Umbilical cord (tissue), 2 donors: ENCODE data around the gene PARD3B. TPM values are rescaled to one million over a fixed set of nuclear protein-coding genes. Genes with fewer than 3 reads are reported as not detected.
A peak's percentile ranks its signal among the peaks of the same experiment; 100 is the strongest.

Experiments
- DNase-seq: peaks from one replicate; pipeline ENCODE4 v3.0.0-alpha.2; 2015; ENCODE audit warnings: low spot score
- total RNA-seq: library from RNA; depleted of rRNA; stranded (reverse); fragments of >200 nt; gene quantifications from one replicate; pipeline ENCODE4 v1.2.3, GENCODE V29; 2014; ENCODE audit warnings: low replicate concordance; ENCODE audit not compliant: insufficient read depth

The PARD3B gene
- total RNA-seq, 1 donor from 2014 or later = 27.7 TPM

- peak; percentile 87 for DNase-seq
Measured at GRCh38 chr2:205053827-205054410, 508.6 kb downstream of the PARD3B start.

GRCh38 chr2:205054789-205055188, 509.5 kb downstream of the PARD3B start:
- peak; percentile 59 for DNase-seq

- no peak for DNase-seq
Measured at GRCh38 chr2:205055251-205055650, 510.0 kb downstream of the PARD3B start.

- peak; percentile 88 for DNase-seq
Measured at GRCh38 chr2:205056151-205056561, 510.9 kb downstream of the PARD3B start.

- DNase-seq = no peak
Measured at GRCh38 chr2:205058409-205058808, 513.1 kb downstream of the PARD3B start.

GRCh38 chr2:205060269-205060668, 515.0 kb downstream of the PARD3B start:
- peak; percentile 74 for DNase-seq

GRCh38 chr2:205066081-205066480, 520.8 kb downstream of the PARD3B start:
- DNase-seq = no peak

- no peak for DNase-seq
Measured at GRCh38 chr2:205069928-205070327, 524.7 kb downstream of the PARD3B start.

- no peak for DNase-seq
Measured at GRCh38 chr2:205070889-205071288, 525.6 kb downstream of the PARD3B start.

GRCh38 chr2:205073433-205074020, 528.3 kb downstream of the PARD3B start:
- no peak for DNase-seq

GRCh38 chr2:205076405-205076804, 531.1 kb downstream of the PARD3B start:
- no peak for DNase-seq

GRCh38 chr2:205077159-205077558, 531.9 kb downstream of the PARD3B start:
- DNase-seq = peak; percentile 44

- DNase-seq = no peak
Measured at GRCh38 chr2:205078762-205079161, 533.5 kb downstream of the PARD3B start.

GRCh38 chr2:205079173-205079572, 533.9 kb downstream of the PARD3B start:
- no peak for DNase-seq

GRCh38 chr2:205086662-205087061, 541.4 kb downstream of the PARD3B start:
- peak; percentile 25 for DNase-seq

GRCh38 chr2:205087862-205088261, 542.6 kb downstream of the PARD3B start:
- DNase-seq = no peak

GRCh38 chr2:205089958-205090357, 544.7 kb downstream of the PARD3B start:
- DNase-seq = no peak

- no peak for DNase-seq
Measured at GRCh38 chr2:205091411-205091810, 546.1 kb downstream of the PARD3B start.

- no peak for DNase-seq
Measured at GRCh38 chr2:205094031-205094430, 548.8 kb downstream of the PARD3B start.

GRCh38 chr2:205103699-205104098, 558.4 kb downstream of the PARD3B start:
- peak; percentile 20 for DNase-seq

GRCh38 chr2:205107810-205108209, 562.5 kb downstream of the PARD3B start:
- no peak for DNase-seq

GRCh38 chr2:205115511-205115910, 570.2 kb downstream of the PARD3B start:
- DNase-seq = no peak

GRCh38 chr2:205117125-205117524, 571.9 kb downstream of the PARD3B start:
- no peak for DNase-seq

GRCh38 chr2:205119136-205119535, 573.9 kb downstream of the PARD3B start:
- DNase-seq = no peak
